Mucosa of stomach (tissue), 1 donor: ENCODE data around the gene SULT4A1.
"Not testable (repeated sequence)": the region's sequence is repeated elsewhere in the genome, so short reads cannot be mapped to it uniquely, and the experiment has no call there.

ENCODE experiments used
- H3K27me3 ChIP-seq: one replicate; pipeline ENCODE4 v1.7.0; 2013; ENCODE audit warnings: mild to moderate bottlenecking, low read length; ENCODE audit not compliant: control insufficient read depth, insufficient read depth
- H3K36me3 ChIP-seq: one replicate; pipeline ENCODE4 v1.7.0; 2013; ENCODE audit warnings: low read length; ENCODE audit not compliant: control insufficient read depth, insufficient read depth
- H3K4me1 ChIP-seq: one replicate; pipeline ENCODE4 v1.7.0; 2013; ENCODE audit warnings: mild to moderate bottlenecking, low read length; ENCODE audit not compliant: control insufficient read depth, insufficient read depth
- H3K4me3 ChIP-seq: one replicate; pipeline ENCODE4 v1.7.0; 2013; ENCODE audit warnings: low read length
- H3K9ac ChIP-seq: one replicate; pipeline ENCODE4 v1.7.0; 2013; ENCODE audit warnings: mild to moderate bottlenecking, low read length, moderate library complexity
- H3K9me3 ChIP-seq: one replicate; pipeline ENCODE4 v1.7.0; 2013; ENCODE audit warnings: mild to moderate bottlenecking, low read length, moderate library complexity; ENCODE audit not compliant: control insufficient read depth
- donor health status: Pancreatic carcinoma.

The SULT4A1 gene, protein sequence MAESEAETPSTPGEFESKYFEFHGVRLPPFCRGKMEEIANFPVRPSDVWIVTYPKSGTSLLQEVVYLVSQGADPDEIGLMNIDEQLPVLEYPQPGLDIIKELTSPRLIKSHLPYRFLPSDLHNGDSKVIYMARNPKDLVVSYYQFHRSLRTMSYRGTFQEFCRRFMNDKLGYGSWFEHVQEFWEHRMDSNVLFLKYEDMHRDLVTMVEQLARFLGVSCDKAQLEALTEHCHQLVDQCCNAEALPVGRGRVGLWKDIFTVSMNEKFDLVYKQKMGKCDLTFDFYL

DNA sequence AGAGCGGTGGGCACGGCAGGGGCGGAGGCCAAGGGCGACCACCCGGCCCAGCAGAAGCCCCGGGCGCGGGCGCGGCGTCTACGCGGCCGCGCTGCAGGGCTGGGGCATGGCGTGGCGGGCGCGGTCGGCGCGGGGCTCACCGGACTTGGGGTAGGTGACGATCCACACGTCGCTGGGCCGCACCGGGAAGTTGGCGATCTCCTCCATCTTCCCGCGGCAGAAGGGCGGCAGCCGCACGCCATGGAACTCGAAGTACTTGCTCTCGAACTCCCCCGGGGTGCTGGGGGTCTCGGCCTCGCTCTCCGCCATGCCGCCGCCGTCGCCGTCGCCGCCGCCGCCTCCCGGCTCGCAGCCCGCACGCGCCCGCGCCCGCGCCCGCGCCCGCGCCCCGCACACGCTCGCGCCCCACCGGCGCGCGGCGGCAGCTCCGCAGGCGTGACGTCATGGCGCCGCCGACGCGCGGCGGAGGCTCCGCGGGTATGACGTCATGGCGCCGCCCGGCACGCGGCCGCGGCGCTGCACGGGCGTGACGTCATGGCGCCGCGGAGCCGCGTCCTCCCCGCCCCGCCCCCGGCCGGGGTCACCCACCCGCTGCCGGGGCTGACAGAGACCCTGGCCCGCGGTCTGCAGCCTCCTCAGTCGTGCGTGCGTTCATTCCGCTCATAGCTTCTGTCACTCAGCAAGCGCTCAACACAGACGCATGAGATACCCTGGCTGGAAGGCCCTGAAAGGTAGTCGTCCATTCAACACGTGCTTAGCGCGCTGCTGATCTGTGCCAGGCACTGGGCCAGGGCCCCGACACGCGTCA lies at the start of gene SULT4A1:
Gene SULT4A1, minus strand, starts transcription at position 440 of the 808 bp plus-strand sequence. Its CDS starts 131 bp downstream, at position 309.
- peaks cover 18% of the 10 kb centered on the region for H3K27me3 ChIP-seq
- no peak within 1 kb of the TSS for H3K9ac ChIP-seq
- no peaks in the 10 kb centered on the region for H3K4me1 ChIP-seq
- H3K36me3 ChIP-seq: no peaks in the 10 kb centered on the region
- no peaks in the 10 kb centered on the region for H3K9me3 ChIP-seq
- H3K4me3 ChIP-seq: no peak within 1 kb of the TSS

DNA sequence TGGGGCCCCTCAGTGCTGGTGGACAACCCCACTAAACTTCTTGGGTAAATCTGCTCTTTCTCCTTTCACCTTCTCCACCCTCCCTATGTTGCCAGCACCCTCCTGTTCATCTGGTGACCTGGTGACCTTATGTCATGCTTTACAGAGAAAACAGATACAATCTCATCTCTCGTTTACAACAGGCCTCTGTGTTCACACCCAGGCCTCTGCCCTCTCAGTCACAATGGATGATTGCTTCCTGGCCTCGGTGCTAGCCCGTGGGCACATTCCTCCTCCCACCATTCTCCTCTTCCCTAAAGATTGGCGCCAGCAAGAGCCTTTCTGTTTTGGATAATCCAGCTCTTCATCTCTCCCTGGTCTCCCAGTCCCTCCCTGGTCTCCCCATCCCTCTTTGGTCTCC lies 49.0 kb upstream of the SULT4A1 start:
- H3K36me3 ChIP-seq: no peaks in the 10 kb centered on the region
- no peaks in the 10 kb centered on the region for H3K27me3 ChIP-seq

DNA sequence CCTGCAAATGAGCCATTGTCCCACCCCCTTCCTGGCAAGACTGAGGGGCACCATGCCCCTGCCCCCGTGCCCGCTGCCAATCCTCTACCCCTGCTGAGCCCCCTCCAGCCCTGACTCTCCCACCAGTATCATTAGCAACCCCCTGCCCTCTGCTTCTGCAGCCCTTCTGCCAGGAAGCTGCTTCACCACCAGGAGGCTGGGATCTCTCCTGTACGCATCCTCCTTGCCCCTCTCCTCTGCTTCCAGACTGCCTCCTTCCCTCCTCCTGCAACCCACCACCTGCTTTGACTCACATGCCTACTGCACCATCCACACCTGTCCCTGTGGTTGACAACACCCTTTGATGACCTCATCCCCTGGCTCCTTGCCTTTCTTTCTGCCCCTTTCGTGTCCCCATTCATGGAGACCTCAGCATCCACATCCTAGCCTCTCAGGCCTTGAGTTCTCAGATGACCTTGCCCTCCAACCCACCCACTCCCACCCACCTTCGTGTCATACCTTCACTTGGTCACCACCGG lies 47.9 kb upstream of the SULT4A1 start:
- Histone ChIP-seq H3K27me3 (no peaks in the 10 kb centered on the region), H3K9ac (no peak overlapping the region), H3K4me1 (no peaks in the 10 kb centered on the region), H3K36me3 (no peaks in the 10 kb centered on the region), H3K9me3 (no peaks in the 10 kb centered on the region), H3K4me3 (no peak overlapping the region)

More for the DNA sequence above, 49.0 kb upstream of the SULT4A1 start:
- Histone ChIP-seq H3K4me3 (no peak overlapping the region), H3K9ac (no peak overlapping the region), H3K4me1 (no peaks in the 10 kb centered on the region), H3K9me3 (no peaks in the 10 kb centered on the region)

DNA sequence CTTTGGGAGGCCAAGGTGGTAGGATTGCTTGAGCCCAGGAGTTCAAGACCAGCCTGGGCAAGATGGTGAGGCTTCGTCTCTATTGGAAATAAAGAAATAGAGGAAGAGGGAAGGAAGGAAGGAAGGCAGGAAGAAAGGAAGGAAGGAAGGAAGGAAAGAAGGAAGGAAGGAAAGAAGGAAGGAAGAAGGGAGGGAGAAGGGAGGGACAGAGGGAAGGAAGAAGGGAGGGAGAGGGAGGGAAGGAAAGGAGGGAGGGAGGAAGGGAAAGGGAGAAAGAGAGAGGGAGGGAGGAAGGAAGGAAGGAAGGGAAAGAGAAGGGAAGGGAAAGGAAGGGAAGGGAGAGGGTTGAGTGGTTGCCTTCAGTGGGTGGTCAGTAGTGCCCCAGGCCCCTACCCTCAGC lies 47.4 kb upstream of the SULT4A1 start:
- no peaks in the 10 kb centered on the region for H3K27me3 ChIP-seq
- no peaks in the 10 kb centered on the region for H3K9me3 ChIP-seq
- H3K4me1 ChIP-seq: no peaks in the 10 kb centered on the region
- H3K36me3 ChIP-seq: no peaks in the 10 kb centered on the region
- no peak overlapping the region for H3K4me3 ChIP-seq
- no peak overlapping the region for H3K9ac ChIP-seq

DNA sequence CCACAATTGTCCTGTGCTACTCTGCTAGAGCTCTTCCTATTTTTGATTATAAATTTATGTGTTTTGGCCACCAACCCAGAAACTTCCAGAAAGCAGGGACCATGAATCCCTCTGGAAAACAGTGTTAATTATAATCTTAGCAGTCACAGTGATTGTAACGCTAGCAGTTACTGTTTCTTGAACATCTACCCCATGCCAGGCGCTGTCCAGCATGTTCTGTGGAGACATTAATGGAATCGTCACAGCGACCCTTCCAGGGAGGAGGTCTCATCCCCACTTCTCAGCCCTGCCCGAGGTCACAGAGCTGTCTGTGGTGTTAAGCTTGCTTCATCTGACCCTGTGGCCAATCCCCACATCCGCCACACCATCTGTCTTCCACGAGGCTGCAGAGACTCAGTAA lies 43.4 kb upstream of the SULT4A1 start:
- Histone ChIP-seq H3K4me1 (no peaks in the 10 kb centered on the region), H3K9ac (no peak overlapping the region), H3K4me3 (no peak overlapping the region), H3K27me3 (no peaks in the 10 kb centered on the region), H3K36me3 (no peaks in the 10 kb centered on the region), H3K9me3 (no peaks in the 10 kb centered on the region)

DNA sequence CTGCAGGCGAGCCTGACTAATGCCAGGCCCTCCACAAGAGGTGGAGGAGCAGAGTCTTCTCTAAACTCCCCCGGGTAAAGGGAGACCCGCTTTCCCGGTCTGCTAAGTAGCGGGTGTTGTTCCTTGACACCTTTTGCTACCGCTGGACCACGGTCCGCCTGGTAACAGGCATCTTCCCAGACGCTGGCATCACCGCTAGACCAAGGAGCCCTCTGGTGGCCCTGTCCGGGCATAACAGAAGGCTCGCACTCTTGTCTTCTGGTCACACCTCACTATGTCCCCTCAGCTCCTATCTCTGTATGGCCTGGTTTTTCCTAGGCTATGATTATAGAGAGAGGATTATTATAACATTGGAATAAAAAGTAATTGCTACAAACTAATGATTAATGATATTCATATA lies 42.1 kb upstream of the SULT4A1 start:
- not testable (repeated sequence) for H3K27me3 ChIP-seq, H3K4me3 ChIP-seq, H3K4me1 ChIP-seq, H3K9me3 ChIP-seq, H3K9ac ChIP-seq, H3K36me3 ChIP-seq

DNA sequence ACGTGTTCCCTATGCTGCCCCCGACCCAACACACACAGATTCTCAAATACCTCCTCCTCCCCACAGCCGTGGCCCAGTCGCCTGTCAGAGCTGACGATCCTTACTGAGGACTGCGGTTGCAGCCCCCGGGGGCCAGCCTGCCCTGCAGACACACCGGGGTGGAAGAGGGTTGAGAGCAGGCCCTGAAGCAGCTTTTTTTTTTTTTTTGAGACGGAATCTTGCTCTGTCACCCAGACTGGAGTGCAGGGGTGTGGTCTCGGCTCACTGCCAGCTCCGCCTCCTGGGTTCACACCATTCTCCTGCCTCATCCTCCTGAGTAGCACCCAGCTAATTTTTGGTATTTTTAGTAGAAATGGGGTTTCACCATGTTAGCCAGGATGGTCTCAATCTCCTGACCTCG lies 40.7 kb upstream of the SULT4A1 start:
- not testable (repeated sequence) for H3K36me3 ChIP-seq, H3K27me3 ChIP-seq, H3K9ac ChIP-seq, H3K9me3 ChIP-seq, H3K4me1 ChIP-seq, H3K4me3 ChIP-seq

DNA sequence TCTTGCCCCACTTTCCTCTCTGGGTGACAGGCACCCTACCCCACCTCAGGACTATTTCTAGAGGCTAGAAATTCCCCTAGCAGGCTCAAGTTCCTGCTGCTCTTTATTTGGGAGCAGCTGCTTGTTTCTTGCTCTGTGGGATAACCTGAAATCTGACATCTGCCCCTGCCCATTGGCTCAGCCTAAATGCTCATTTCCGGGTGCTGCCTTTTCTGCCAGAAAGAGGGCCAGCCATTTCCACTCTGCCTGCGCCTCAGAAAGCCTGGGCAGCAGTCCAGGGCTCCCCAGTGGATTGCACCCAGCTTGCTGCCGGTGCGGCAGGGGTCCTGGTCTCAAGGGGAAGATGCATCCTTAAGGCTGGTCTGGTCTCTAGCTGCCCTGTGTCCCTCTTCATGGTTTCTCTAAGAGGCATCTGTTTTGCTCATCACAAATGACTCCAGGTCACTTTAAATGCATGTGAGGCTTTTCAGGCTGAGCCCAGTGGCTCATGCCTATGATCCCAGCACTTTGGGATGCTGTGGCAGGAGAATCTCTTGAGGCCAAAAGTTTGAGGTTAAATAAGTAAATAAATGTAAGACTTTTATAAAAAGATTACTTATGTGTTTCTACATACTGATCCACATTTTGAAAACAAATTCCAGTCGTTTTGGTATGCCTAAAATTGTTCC lies 39.8 kb upstream of the SULT4A1 start:
- Histone ChIP-seq H3K9me3 (no peaks in the 10 kb centered on the region), H3K9ac (no peak overlapping the region), H3K4me1 (no peaks in the 10 kb centered on the region), H3K36me3 (no peaks in the 10 kb centered on the region), H3K4me3 (no peak overlapping the region), H3K27me3 (no peaks in the 10 kb centered on the region)

DNA sequence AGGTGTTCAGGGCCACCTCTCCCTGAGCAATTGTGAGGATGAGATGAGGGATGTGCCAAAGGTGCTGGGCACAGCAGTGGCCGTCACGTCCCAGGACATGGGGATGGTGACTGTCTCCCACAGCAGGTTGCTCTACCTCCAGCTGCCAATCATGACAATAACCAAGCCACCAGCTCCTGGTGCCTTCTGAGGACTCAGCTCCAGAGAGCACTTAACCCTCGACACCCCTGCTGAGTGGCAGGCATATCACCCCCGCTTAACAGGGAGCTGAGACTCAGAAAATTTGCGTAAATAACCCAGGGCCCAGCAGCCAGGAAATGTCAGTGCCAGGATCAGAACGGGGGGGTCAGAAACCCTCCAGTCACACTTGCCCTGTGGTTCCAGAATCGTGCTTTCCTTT lies 37.9 kb upstream of the SULT4A1 start:
- Histone ChIP-seq H3K4me3 (no peak overlapping the region), H3K36me3 (no peaks in the 10 kb centered on the region), H3K27me3 (no peaks in the 10 kb centered on the region), H3K4me1 (no peaks in the 10 kb centered on the region), H3K9ac (no peak overlapping the region), H3K9me3 (no peaks in the 10 kb centered on the region)

DNA sequence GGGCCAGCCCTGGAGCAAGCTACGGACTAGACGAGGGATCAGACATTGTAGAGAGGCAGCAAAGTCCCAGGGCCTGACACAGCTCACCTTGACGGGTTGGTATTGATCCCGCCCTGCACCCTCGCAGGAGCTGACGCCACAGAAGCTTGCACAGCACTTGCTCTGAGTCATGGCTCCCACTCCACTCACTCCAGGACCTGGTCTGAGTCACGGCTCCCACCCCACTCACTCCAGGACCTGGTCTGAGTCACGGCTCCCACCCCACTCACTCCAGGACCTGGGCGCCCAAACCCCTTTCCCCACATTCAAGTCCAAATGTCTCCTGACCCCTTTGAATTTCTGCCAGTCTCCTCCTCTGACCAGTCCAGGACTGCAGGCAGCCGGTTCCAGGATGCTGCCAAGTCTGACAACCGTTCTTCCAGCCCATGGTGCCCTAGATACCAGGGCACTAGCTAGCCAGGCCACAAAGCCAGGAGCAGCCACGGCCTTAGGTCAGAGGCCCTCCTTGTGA lies 35.5 kb upstream of the SULT4A1 start:
- Histone ChIP-seq H3K4me1 (no peaks in the 10 kb centered on the region), H3K9ac (no peak overlapping the region), H3K36me3 (no peaks in the 10 kb centered on the region), H3K27me3 (no peaks in the 10 kb centered on the region), H3K9me3 (no peaks in the 10 kb centered on the region), H3K4me3 (no peak overlapping the region)

DNA sequence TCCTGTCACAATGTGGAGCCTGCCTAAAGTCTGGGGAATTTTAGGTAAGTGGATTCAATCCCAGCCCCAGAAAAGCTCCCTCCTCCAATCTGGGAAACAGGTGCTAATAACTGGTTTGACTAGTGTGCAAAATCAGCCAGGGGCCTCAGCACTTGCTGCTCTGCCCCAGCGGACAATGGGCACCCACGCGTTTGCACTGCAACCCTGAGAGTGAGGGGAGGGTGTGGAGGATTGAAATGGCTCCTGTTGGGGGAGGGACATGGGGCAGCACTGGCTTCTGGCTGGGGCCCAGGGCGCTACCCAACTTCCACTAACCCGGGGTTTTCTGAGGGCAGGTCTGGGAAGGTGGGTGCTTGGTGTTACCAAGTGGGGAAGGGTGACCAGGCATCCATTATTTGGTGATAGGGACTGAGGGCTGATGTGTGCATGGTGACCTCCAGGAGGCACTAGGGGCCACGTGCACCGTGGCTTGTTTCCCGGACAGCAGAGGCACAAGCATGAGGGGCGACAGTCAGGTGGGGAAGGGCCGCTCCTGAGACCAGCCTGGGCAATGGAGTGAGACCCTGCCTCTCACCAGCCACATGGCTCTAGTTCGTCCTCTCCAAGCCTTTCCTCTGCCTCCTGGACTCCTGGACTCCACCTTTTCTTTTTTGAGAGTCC lies 33.8 kb upstream of the SULT4A1 start:
- Histone ChIP-seq H3K4me1 (no peaks in the 10 kb centered on the region), H3K27me3 (peaks cover 14% of the 10 kb centered on the region), H3K9me3 (no peaks in the 10 kb centered on the region), H3K36me3 (no peaks in the 10 kb centered on the region), H3K4me3 (no peak overlapping the region), H3K9ac (no peak overlapping the region)
